ENCODE results near the gene CXXC1.
"Not testable (repeated sequence)": the region's sequence is repeated elsewhere in the genome, so short reads cannot be mapped to it uniquely, and the experiment has no call there.

Gene CXXC1

GRCh38 chr18:50297621-50298442, 10.3 kb upstream of the CXXC1 start:
- DNase-seq = peak in 1 of 2 experiments; percentile 65

DNA sequence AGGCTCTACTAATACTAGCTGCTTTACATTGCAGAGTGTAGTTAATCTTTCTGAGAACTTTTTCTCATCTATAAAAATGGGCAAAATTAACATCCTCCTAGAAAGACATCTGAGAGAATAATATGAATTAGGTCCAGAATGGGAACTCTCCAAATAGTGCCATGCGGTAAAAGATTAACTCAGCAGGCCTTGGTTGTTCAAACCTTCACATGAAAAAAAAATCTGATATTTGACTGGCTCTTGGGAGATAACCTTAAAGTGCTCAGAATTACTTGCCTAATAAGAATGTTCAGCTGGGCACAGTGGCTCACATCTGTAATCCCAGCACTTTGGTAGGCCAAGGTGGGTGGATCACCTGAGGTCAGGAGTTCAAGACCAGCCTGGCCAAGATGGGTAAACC, 5.5 kb upstream of the CXXC1 start:
- DNase-seq = no peak

- no peak for DNase-seq
These were observed 1.6 kb upstream of the CXXC1 start for GRCh38 chr18:50289108-50289443.

DNA sequence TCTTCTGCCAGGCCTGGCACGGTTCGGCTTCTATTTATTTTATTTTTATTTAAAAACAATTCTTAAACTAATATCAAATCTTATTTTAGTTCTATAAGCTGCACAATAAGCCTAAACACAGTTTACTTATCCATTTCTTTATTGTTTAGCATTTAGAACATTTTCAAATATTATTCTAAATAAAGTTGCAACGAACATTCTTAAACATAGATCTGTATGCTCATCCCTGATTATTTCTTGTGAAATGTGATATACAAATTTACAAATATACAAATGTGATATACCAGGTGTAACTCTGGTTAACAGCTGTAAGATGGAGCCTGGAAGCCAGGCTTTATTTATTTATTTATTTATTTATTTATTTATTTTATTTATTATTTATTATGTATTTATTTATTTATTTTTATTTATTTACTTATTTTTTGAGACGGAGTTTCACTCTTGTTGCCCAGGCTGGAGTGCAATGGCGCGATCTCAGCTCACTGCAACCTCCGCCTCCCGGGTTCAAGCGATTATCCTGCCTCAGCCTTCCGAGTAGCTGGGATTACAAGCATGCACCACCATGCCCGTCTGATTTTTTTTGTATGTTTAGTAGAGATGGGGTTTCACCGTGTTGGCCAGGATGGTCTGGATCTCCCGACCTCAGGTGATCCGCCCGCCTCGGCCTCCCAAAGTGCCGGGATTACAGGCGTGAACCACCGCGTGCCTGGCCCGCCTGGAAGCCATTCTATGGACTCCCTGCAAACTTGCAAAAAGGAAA, 1.0 kb upstream of the CXXC1 start:
- not testable (repeated sequence) for DNase-seq

GRCh38 chr18:50287028-50287440, 458 bp downstream of the CXXC1 start:
- DNase-seq = no peak

DNA sequence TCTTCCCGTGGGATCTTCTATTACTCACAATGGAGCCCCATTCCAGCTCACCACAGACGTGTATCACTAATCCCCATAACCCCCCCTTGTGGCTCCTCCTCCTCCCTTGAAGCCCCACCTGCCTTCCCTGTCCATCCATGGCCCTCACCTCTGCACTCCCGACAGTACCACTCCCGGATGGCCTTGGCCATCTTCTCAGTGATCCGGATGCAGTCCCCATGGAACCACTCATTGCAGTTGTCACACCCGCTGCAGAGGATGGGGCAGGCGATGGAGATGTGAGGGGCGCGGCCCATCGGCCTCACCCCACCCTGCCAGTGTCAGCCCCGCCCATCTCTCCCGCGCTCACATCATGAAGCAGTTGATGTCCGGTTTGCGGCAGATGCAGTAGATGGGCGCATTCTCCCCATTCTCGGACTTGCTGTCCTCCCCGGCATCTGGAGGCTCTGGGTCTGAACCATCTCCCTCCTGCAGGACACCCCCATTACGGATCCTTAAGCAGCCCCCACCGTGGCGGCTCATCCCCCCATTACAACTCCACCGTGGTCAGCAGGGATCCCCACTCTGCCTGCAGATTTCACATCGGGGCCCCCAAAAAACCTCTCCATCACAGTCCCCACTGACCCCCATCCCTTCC, 983 bp downstream of the CXXC1 start:
- no peak for DNase-seq

GRCh38 chr18:50285631-50286321, 1.7 kb downstream of the CXXC1 start:
- no peak for DNase-seq

DNA sequence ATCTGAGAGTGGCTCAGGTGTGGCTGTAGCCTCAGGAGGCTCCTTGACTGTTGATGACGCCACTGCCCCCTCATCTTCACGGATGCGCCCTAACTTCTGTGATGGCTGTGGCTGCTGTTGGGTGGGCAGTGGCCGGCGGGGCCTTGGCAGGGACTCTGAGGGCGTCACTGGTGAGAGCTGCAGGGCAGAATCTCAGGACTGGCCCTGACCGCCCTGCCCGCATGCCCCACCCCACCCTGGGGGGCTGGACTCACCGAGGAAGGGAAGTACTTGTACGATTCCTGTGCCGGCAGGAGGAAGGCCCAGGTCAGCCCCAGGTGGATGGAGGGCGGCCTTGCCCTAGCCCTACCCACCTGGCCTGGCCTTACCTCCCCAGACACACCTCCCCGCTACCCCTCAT, 2.4 kb downstream of the CXXC1 start:
- no peak for DNase-seq

- no peak for DNase-seq
These were observed 3.1 kb downstream of the CXXC1 start for GRCh38 chr18:50284255-50284885.

DNA sequence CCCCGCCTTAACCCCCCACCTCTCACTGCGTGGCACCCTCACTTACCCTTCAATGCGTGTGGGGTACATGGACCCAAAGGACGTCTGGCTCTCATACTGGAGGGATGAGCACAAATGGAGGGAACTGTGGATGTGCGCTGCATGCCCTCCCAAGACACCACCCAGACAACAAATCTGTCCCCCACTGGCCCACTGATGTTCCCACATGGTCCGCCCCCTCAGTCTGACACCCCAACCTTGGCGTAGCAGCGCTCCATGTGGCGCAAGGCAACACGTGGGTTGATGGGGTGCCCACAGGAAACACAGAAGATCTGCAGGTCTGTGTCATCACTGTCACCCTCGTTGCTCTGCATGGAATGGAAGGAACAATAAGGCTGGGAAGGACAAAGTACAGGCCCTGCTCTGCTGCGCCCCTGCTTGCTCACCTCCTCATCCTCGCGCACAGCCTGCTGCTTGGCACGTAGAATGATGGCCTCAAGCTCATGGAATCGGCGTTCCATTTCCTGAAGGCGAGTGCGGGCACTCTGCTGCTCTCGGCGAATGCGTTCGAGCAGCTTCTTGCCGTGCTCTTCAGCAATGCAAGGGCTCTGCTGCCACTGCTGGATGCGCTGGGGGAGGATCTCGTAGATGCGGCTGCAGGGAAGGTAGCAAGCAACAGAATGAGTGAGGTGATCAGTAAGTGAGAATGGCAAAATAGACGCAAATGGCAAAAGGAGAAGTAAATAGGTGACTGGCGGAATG, 3.9 kb downstream of the CXXC1 start:
- no peak for DNase-seq

GRCh38 chr18:50282521-50283335, 4.8 kb downstream of the CXXC1 start:
- no peak for DNase-seq

GRCh38 chr18:50281972-50282520, 5.4 kb downstream of the CXXC1 start:
- no peak for DNase-seq

GRCh38 chr18:50281295-50281971, 6.1 kb downstream of the CXXC1 start, which contains the start of gene MBD1:
TSS of gene MBD1 (minus strand) at chr18:50281523. CDS start at chr18:50279992, 1,531 bp downstream.
- DNase-seq = peak; percentile 97 to 98

GRCh38 chr18:50280707-50281294, 6.7 kb downstream of the CXXC1 start:
- no peak for DNase-seq

DNA sequence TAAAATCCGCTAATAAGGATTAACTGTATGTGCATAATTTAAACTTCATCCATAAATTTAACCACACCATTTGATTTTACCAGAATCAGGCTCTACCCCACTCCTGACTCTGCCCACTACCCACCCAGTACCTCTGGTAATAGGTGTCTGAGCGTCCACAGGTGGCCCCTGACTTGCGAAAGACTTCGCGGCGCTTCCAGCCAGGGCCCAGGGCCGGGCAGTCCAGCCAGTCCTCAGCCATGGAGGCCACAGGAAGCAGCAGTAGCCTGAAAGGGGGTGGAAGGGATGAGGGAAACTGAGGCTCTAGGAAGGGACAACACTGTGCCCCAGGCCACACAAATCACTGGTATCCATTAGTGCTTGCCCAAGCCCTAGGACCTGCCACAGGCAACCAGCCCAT, 7.7 kb downstream of the CXXC1 start:
- DNase-seq = no peak

GRCh38 chr18:50277942-50278341, 9.6 kb downstream of the CXXC1 start:
- no peak for DNase-seq

DNA sequence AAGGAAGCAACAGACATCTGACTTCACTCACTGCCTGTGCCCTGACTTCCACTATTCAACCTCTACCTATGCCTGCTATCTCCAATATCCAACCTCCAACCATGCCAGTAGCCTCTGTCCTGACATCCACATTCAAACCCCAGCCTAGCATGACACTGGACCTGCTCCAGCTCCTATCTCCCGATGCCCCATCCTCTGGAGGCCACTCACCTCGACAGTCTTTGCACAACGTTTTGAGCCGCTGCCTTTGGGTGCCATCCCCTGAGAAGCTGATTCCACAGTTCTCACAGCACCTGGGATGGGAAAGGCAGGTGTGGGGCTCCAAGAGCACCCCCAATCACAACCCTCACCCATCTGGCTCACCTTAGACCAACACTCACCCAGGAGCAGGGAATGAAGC, 11.0 kb downstream of the CXXC1 start:
- DNase-seq = no peak

DNA sequence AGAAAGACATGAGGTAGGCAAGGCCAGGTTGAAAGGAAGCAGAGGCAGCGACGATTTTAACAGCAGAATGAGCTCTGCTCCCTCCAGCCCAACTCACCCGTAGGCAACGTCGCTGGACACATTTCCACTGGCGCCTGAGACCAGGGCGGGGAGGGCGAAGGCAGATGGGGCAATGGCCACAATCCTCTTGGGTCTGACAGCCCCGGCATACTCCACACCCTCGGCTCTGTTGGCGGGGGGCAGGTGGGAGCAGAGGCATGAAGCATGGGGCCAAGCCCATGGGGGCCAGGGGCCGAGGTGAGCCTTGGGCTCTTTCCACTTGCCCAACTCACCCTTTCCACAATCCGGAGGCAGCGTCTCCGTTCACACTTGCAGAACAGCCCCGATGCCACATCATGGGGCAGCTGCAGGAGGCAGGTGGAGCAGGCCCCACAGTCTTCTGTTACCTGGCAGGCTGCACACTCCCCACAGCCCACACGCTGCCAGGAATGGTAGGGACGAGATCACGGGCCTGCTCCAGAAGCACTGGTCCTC, 11.9 kb downstream of the CXXC1 start:
- no peak for DNase-seq

- no peak for DNase-seq
These were observed 12.6 kb downstream of the CXXC1 start for GRCh38 chr18:50274941-50275340.
